SU-DHL-6 (cell line): Measurements from ENCODE around the gene PXDN.

Experiments used
- H2AFZ ChIP-seq: fragments of 200-600 bp; sonication (generic); 2 replicates; pipeline ENCODE4 v1.6.1; 2014; ENCODE audit warnings: low read depth, mild to moderate bottlenecking, moderate library complexity, mixed read lengths, antibody characterized with exemption, low read length; ENCODE audit not compliant: severe bottlenecking
- H3F3A ChIP-seq: fragments of 200-600 bp; shearing (Covaris generic); 2 replicates; pipeline ENCODE4 v1.6.0; 2016; ENCODE audit warnings: antibody characterized with exemption, mild to moderate bottlenecking; ENCODE audit not compliant: insufficient read depth
- H3K27ac ChIP-seq: fragments of 200-600 bp; sonication (generic); 2 replicates; pipeline ENCODE4 v1.5.1; 2016; ENCODE audit warnings: low read depth, mild to moderate bottlenecking, low read length, moderate library complexity, mixed read lengths
- H3K27me3 ChIP-seq: fragments of 200-600 bp; sonication (generic), shearing (Covaris generic); 2 replicates; pipeline ENCODE4 v1.6.0; 2014; ENCODE audit warnings: mild to moderate bottlenecking, low read length
- H3K36me3 ChIP-seq: fragments of 200-600 bp; sonication (generic); 2 replicates; pipeline ENCODE4 v1.6.1; 2014; ENCODE audit warnings: mild to moderate bottlenecking, low read length, mixed read lengths
- H3K4me2 ChIP-seq: fragments of 300-600, 200-600 bp; shearing (Covaris generic), sonication (generic); 2 replicates; pipeline ENCODE4 v1.6.0; 2014; ENCODE audit warnings: low read length, low read depth, mild to moderate bottlenecking; ENCODE audit not compliant: poor library complexity, severe bottlenecking
- H3K4me3 ChIP-seq: fragments of 200-600 bp; sonication (generic); 2 replicates; pipeline ENCODE4 v1.5.1; 2014; ENCODE audit warnings: antibody characterized with exemption, low read length, mild to moderate bottlenecking, mixed read lengths; ENCODE audit not compliant: insufficient read depth, poor library complexity, severe bottlenecking
- H3K79me2 ChIP-seq: fragments of 200-600 bp; sonication (generic); 2 replicates; pipeline ENCODE4 v1.6.1; 2014; ENCODE audit warnings: mild to moderate bottlenecking, low read length, moderate library complexity; ENCODE audit not compliant: insufficient read depth
- H3K9ac ChIP-seq: fragments of 200-600 bp; sonication (generic); 2 replicates; pipeline ENCODE4 v1.7.0; 2014; ENCODE audit warnings: mild to moderate bottlenecking, low read length
- H3K9me2 ChIP-seq: fragments of 200-600 bp; sonication (generic); replicated peaks from 2 replicates; pipeline ENCODE4 v1.6.1; 2014; ENCODE audit warnings: low read length; ENCODE audit not compliant: insufficient read depth
- H3K9me3 ChIP-seq: fragments of 200-600 bp; sonication (generic); 2 replicates; pipeline ENCODE4 v1.6.1; 2014; ENCODE audit warnings: low read length, mixed read lengths; ENCODE audit not compliant: insufficient read depth
- H4K20me1 ChIP-seq: fragments of 200-600 bp; sonication (generic); 2 replicates; pipeline ENCODE4 v1.6.1; 2014; ENCODE audit warnings: low read depth, mild to moderate bottlenecking, antibody characterized with exemption, low read length, moderate library complexity, mixed read lengths
- EZH2phosphoT487 ChIP-seq: fragments of 200-600 bp; sonication (generic), shearing (Covaris generic); conservative IDR thresholded peaks from 2 replicates; pipeline ENCODE4 v1.6.1; 2018; ENCODE audit warnings: mild to moderate bottlenecking, antibody characterized with exemption, low read length, moderate library complexity, mixed read lengths
- TF ChIP-seq, protein P1 (sequence below): fragments of 200-600 bp; sonication (generic); IDR thresholded peaks from one replicate; pipeline ENCODE4 v1.5.1; 2017; ENCODE audit warnings: antibody characterized with exemption, mild to moderate bottlenecking, low read length, moderate library complexity; ENCODE audit not compliant: insufficient read depth, poor library complexity, severe bottlenecking

Gene PXDN

DNA sequence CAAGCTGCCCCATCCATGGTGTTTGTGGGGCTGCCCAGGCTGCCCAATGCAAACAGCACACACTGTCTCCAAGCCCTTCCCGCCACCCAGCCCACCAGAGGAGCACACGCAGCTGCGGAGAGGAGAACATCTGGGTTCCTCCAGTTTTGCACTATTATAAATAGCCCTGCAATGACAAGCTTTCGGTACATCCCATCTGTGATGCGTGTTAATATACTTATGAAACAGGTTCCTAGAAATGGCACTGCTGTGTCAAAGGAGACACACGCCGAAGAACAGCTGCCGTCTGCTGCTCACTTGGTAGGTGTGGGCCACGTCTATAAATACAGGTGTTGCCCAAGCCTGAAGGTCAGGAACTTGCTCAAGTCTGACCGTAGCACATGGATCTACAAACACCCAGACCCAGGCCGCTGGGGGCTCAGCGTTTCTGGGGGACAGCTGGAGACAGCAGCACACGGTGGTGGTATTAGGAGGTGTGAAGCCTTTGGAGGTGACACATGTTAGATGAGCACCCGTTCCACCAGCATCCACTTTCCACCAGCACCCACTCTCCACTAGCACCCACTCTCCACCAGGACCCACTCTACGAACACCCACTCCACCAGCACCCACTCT, 34.3 kb downstream of the PXDN start:
- Histone ChIP-seq H3K79me2 (no peaks in the 10 kb centered on the region), H3K9ac (no peak overlapping the region), H3K27ac (no peak overlapping the region), H3K9me3 (no peaks in the 10 kb centered on the region), H3F3A (no peaks in the 10 kb centered on the region), H3K27me3 (no peaks in the 10 kb centered on the region), H4K20me1 (no peaks in the 10 kb centered on the region), H3K4me2 (no peak overlapping the region), H2AFZ (no peak overlapping the region), H3K9me2 (no peaks in the 10 kb centered on the region), H3K36me3 (no peaks in the 10 kb centered on the region), H3K4me3 (no peak overlapping the region)
- TF ChIP-seq, protein P1, sequence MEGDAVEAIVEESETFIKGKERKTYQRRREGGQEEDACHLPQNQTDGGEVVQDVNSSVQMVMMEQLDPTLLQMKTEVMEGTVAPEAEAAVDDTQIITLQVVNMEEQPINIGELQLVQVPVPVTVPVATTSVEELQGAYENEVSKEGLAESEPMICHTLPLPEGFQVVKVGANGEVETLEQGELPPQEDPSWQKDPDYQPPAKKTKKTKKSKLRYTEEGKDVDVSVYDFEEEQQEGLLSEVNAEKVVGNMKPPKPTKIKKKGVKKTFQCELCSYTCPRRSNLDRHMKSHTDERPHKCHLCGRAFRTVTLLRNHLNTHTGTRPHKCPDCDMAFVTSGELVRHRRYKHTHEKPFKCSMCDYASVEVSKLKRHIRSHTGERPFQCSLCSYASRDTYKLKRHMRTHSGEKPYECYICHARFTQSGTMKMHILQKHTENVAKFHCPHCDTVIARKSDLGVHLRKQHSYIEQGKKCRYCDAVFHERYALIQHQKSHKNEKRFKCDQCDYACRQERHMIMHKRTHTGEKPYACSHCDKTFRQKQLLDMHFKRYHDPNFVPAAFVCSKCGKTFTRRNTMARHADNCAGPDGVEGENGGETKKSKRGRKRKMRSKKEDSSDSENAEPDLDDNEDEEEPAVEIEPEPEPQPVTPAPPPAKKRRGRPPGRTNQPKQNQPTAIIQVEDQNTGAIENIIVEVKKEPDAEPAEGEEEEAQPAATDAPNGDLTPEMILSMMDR: no peak
- TF ChIP-seq EZH2phosphoT487: no peak

DNA sequence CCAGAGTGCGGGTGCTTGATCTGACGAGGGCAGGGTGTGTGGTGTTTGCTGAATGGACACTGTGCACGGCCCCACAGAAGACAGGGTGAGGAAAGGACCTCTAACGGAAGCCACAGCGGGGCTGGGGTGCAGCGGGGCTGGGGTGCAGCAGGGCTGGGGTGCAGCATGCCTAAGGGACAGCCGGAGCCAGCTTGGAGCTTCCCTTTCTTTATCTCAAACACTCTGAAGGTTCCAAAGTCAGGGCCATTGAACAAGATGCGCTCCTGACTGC, 35.0 kb downstream of the PXDN start:
- H3K9me2 ChIP-seq: no peaks in the 10 kb centered on the region
- no peak overlapping the region for H3K9ac ChIP-seq
- H3K9me3 ChIP-seq: no peaks in the 10 kb centered on the region
- no peaks in the 10 kb centered on the region for H3K79me2 ChIP-seq
- no peaks in the 10 kb centered on the region for H3K27me3 ChIP-seq
- no peak overlapping the region for H3K4me3 ChIP-seq
- H4K20me1 ChIP-seq: no peaks in the 10 kb centered on the region
- no peaks in the 10 kb centered on the region for H3K36me3 ChIP-seq
- H2AFZ ChIP-seq: no peak overlapping the region
- H3F3A ChIP-seq: no peaks in the 10 kb centered on the region
- no peak overlapping the region for H3K27ac ChIP-seq
- TF ChIP-seq, protein P1: no peak
- TF ChIP-seq EZH2phosphoT487: no peak
- H3K4me2 ChIP-seq: no peak overlapping the region

DNA sequence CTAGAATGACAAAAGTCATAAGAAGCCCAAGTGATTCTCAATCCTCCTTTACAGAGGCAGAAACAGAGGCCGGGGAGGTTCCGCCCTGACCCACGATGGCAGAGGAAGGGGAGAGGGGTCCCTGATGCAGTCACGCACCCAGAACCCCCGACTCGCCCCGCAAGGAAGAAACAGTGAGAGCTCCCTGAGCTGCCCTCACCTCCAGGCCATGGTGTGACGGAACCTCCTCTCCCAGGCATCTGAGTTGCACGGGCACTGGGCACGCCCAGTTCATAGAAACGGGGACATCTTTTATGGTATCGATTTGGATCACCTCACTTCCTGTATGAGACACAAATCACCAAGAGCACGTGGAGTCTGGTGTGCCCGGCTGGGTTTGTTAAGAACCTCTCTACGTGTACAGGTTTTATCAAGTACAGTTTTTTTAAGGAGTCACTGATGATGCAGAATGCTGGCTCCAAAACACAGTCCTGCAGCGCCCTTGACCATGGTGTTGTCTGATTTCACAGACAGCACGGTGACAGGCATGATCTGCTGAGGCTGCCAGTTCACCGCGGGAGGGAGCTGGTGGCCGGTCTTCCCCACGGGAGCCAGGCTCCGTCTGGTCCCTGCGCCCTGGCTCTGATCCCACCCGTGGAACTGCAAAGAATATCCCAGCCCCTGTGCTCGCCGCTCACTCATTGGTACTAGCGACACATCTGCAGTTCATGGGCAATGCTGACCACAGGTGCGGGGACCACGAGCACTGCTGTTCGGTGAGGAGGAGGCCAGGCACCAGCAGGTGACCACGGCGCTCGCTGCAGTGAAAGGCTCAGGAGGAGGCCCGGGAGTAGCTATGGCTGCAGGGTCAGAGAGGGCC, 35.6 kb downstream of the PXDN start:
- no peak overlapping the region for H3K9ac ChIP-seq
- no peak overlapping the region for H3K4me2 ChIP-seq
- H4K20me1 ChIP-seq: no peaks in the 10 kb centered on the region

More for the DNA sequence above, 35.6 kb downstream of the PXDN start:
- H3K79me2 ChIP-seq: no peaks in the 10 kb centered on the region
- H3K9me2 ChIP-seq: no peaks in the 10 kb centered on the region
- H3K27ac ChIP-seq: no peak overlapping the region
- TF ChIP-seq, protein P1: no peak
- no peak for TF ChIP-seq EZH2phosphoT487
- H3K27me3 ChIP-seq: no peaks in the 10 kb centered on the region
- H3F3A ChIP-seq: no peaks in the 10 kb centered on the region
- no peaks in the 10 kb centered on the region for H3K36me3 ChIP-seq
- H3K9me3 ChIP-seq: no peaks in the 10 kb centered on the region
- no peak overlapping the region for H2AFZ ChIP-seq
- no peak overlapping the region for H3K4me3 ChIP-seq
